Activated T-cell treated with anti-CD3 and anti-CD28 coated beads, Interleukin-2, amount 50 U/mL, for 24 hours (primary cell): ENCODE data around the gene ERICH6B.
"Not testable (repeated sequence)": the region's sequence is repeated elsewhere in the genome, so short reads cannot be mapped to it uniquely, and the experiment has no call there.

Experiments used
- DNase-seq: peaks from one replicate; pipeline ENCODE4 v3.0.0-alpha.2; 2020
- H3K27ac Mint-ChIP-seq: 2 replicates; pipeline ENCODE4 v1.8.0; 2020; ENCODE audit warnings: mild to moderate bottlenecking, mixed read lengths
- H3K27me3 Mint-ChIP-seq: 2 replicates; pipeline ENCODE4 v1.8.0; 2020; ENCODE audit warnings: mixed read lengths
- H3K36me3 Mint-ChIP-seq: 2 replicates; pipeline ENCODE4 v1.8.0; 2020; ENCODE audit warnings: low read depth, mixed read lengths
- H3K4me1 Mint-ChIP-seq: 2 replicates; pipeline ENCODE4 v1.8.0; 2020; ENCODE audit warnings: low read depth, mixed read lengths
- H3K4me3 Mint-ChIP-seq: 2 replicates; pipeline ENCODE4 v1.8.0; 2020; ENCODE audit warnings: mild to moderate bottlenecking, moderate library complexity, mixed read lengths
- H3K9me3 Mint-ChIP-seq: 2 replicates; pipeline ENCODE4 v1.8.0; 2020; ENCODE audit warnings: mixed read lengths

The ERICH6B gene

GRCh38 chr13:45615501-45616101 is at the start of gene ERICH6B:
Gene ERICH6B (minus strand): TSS chr13:45615739. CDS start chr13:45597005, 18,734 bp downstream.
- peaks cover 68% of the 10 kb centered on the region for H3K27me3 Mint-ChIP-seq

DNA sequence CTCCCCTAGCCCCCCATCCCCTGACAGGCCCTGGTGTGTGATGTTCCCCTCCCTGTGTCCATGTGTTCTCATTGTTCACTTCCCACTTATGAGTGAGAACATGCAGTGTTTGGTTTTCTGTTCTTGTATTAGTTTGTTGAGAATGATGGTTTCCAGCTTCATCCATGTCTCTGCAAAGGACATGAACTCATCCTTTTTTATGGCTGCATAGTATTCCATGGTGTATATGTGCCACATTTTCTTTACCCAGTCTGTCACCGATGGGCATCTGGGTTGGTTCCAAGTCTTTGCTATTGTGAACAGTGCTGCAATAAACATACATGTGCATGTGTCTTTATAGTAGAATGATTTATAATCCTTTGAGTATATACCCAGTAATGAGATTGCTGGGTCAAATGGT is 47.4 kb upstream of the ERICH6B start:
- not testable (repeated sequence) for H3K27ac Mint-ChIP-seq, H3K27me3 Mint-ChIP-seq, H3K4me1 Mint-ChIP-seq

More at GRCh38 chr13:45615501-45616101, at the start of gene ERICH6B:
- H3K4me1 Mint-ChIP-seq: peaks cover 4% of the 10 kb centered on the region
- no peak within 1 kb of the TSS for H3K27ac Mint-ChIP-seq
- H3K9me3 Mint-ChIP-seq: peaks cover 3% of the 10 kb centered on the region
- no peak within 1 kb of the TSS for H3K4me3 Mint-ChIP-seq
- DNase-seq: no peak
- no peaks in the 10 kb centered on the region for H3K36me3 Mint-ChIP-seq

DNA sequence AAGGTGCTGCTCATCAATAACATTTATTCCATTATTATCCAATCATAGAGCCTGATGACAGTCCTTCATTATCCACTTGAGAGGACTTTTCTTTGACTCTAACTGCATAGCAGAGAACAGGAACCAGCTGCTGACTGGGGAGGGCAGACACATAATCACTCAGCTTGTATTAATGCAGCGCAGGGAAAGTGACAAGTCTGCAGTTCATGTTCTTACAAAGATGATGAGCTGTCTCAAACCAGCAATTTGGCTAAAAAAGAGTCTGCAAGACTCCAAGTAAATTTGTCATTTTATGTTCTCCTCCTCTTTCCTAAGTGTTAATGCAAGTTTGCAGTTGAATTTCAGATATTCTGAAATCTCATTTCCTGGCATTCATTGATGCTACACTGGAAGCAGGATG is 46.6 kb upstream of the ERICH6B start:
- Mint-ChIP-seq H3K9me3 (peaks cover 2% of the 10 kb centered on the region), H3K27ac (no peak overlapping the region), H3K27me3 (no peaks in the 10 kb centered on the region), H3K4me1 (peaks cover 5% of the 10 kb centered on the region), H3K4me3 (no peak overlapping the region), H3K36me3 (no peaks in the 10 kb centered on the region)
- no peak for DNase-seq

More for the DNA sequence above, 47.4 kb upstream of the ERICH6B start:
- not testable (repeated sequence) for H3K36me3 Mint-ChIP-seq, H3K4me3 Mint-ChIP-seq, DNase-seq, H3K9me3 Mint-ChIP-seq

DNA sequence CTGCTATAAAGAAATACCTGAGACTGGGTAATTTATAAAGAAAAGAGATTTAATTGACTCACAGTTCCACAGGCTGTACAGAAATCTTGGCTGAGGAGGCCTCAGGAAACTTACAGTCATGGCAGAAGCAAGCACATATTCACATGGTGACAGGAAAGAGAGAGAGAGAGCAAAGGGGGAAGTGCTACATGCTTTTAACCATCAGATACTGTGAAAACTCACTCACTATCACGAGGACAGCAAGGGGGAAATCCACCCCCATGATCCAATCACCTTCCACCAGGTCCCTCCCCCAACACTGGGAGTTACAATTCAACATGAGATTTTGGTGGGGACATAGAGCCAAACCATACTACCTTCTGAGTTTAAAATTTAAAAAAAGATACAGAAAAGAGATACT is 44.9 kb upstream of the ERICH6B start:
- not testable (repeated sequence) for DNase-seq, H3K36me3 Mint-ChIP-seq, H3K27ac Mint-ChIP-seq

GRCh38 chr13:45659536-45659935 is 44.0 kb upstream of the ERICH6B start:
- Mint-ChIP-seq H3K4me1 (peaks cover 5% of the 10 kb centered on the region), H3K9me3 (peaks cover 2% of the 10 kb centered on the region), H3K36me3 (no peaks in the 10 kb centered on the region), H3K27me3 (no peaks in the 10 kb centered on the region), H3K4me3 (no peak overlapping the region), H3K27ac (no peak overlapping the region)
- no peak for DNase-seq

More for the DNA sequence above, 44.9 kb upstream of the ERICH6B start:
- not testable (repeated sequence) for H3K27me3 Mint-ChIP-seq, H3K9me3 Mint-ChIP-seq, H3K4me1 Mint-ChIP-seq, H3K4me3 Mint-ChIP-seq

GRCh38 chr13:45658586-45659235 is 43.2 kb upstream of the ERICH6B start:
- H3K4me3 Mint-ChIP-seq: no peak overlapping the region

DNA sequence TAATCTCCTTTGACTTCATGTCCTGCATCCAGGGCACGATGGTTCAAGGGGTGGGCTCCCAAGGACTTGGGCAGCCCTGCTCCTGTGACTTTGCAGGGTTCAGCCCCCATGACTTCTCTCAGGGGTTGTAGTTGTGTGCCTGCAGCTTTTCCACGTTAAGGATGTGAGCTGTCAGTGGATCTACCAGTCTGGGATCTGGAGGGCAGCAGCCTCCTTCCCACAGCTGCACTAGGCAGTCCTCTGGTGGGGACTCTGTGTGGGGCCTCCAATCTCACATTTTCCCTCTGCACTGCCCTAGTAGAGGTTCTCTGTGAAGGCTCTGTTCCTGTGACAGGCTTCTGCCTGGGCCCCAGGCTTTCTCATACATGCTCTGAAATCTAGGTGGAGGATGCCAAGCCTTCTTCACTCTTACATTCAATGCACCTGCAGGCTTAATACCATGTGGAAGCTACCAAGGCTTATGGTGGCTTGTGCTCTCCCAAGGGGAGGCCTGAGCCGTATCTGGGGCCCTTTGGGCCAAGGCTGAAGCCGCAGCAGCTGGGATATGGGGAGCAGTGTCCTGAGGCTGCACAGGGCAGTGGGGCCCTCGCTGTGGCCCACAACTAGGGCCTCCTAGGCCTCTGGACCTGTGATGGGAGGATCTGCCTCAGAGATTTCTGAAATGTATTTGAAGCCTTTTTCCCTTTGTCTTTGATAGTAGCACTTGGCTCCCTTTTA is 39.3 kb upstream of the ERICH6B start:
- H3K36me3 Mint-ChIP-seq: no peaks in the 10 kb centered on the region
- DNase-seq: no peak
- H3K9me3 Mint-ChIP-seq: no peaks in the 10 kb centered on the region
- no peak overlapping the region for H3K27ac Mint-ChIP-seq
- no peak overlapping the region for H3K4me3 Mint-ChIP-seq
- H3K4me1 Mint-ChIP-seq: peaks cover 2% of the 10 kb centered on the region
- no peaks in the 10 kb centered on the region for H3K27me3 Mint-ChIP-seq

More at GRCh38 chr13:45658586-45659235, 43.2 kb upstream of the ERICH6B start:
- DNase-seq: no peak
- H3K9me3 Mint-ChIP-seq: peaks cover 2% of the 10 kb centered on the region
- H3K36me3 Mint-ChIP-seq: no peaks in the 10 kb centered on the region
- H3K27me3 Mint-ChIP-seq: no peaks in the 10 kb centered on the region
- H3K4me1 Mint-ChIP-seq: peaks cover 5% of the 10 kb centered on the region
- no peak overlapping the region for H3K27ac Mint-ChIP-seq

GRCh38 chr13:45645263-45645662 is 29.7 kb upstream of the ERICH6B start:
- H3K36me3 Mint-ChIP-seq, H3K27ac Mint-ChIP-seq, H3K4me1 Mint-ChIP-seq, DNase-seq, H3K4me3 Mint-ChIP-seq: not testable (repeated sequence)
- Mint-ChIP-seq H3K9me3 (peaks cover 22% of the 10 kb centered on the region), H3K27me3 (peaks cover 26% of the 10 kb centered on the region)

GRCh38 chr13:45642159-45642558 is 26.6 kb upstream of the ERICH6B start:
- DNase-seq, H3K4me1 Mint-ChIP-seq, H3K36me3 Mint-ChIP-seq, H3K27ac Mint-ChIP-seq, H3K4me3 Mint-ChIP-seq: not testable (repeated sequence)
- H3K27me3 Mint-ChIP-seq: peaks cover 36% of the 10 kb centered on the region
- peaks cover 22% of the 10 kb centered on the region for H3K9me3 Mint-ChIP-seq

DNA sequence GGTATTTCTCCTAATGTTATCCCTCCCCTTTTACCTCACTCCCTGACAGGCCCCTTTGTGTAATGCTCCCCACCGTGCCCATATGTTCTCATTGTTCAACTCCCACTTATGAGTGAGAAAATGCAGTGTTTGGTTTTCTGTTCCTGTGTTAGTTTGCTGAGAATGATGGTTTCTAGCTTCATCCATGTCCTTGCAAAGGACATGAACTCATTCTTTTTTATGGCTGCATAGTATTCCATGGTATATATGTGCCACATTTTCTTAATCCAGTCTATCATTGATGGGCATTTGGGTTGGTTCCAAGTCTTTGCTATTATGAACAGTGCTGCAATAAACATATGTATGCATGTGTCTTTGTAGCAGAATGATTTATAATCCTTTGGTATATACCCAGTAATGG is 19.8 kb upstream of the ERICH6B start:
- H3K36me3 Mint-ChIP-seq, H3K27ac Mint-ChIP-seq, DNase-seq, H3K9me3 Mint-ChIP-seq, H3K4me1 Mint-ChIP-seq, H3K4me3 Mint-ChIP-seq: not testable (repeated sequence)
- H3K27me3 Mint-ChIP-seq: peaks cover 21% of the 10 kb centered on the region

DNA sequence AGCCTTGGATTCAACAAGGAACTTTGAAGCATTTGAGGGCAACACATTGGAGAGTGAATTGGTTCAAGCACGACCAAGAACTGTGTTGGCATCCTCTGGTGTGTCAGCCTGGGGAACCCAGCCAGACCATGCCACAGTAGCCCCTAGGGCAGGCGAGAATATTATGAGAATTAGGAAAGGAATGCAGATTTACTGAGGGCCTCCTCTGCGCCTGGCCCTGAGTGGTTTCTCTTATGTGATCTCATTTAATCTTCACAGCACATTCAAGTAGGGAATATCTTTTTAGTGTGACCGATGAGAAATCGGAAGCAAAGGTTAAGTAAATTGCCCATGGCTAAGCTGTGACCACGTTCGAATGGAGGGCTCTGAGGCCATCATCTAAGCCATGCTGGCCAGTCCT is 15.3 kb upstream of the ERICH6B start:
- Mint-ChIP-seq H3K27me3 (peaks cover 20% of the 10 kb centered on the region), H3K27ac (no peak overlapping the region), H3K4me1 (no peaks in the 10 kb centered on the region), H3K36me3 (no peaks in the 10 kb centered on the region), H3K9me3 (no peaks in the 10 kb centered on the region), H3K4me3 (no peak overlapping the region)
- DNase-seq: no peak

DNA sequence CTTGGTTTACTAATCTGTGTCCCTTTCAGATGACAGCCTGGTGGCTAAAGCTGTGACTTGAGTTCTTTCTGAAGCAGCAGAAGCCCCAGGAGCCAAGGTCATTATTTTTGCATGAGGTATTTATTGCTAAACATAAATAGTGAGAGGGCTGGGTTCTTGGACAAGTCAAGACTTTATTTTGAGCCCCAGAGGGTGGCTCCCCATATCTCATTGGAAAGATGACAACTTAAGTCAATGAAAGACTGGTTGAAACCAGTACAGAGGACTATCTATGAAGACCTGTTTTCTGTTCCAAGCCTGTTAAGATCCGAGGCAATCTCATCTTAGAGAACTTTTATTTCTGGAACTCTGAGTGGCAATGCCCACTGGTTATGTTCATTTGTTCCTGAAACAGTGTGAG is 14.4 kb upstream of the ERICH6B start:
- H3K36me3 Mint-ChIP-seq: no peaks in the 10 kb centered on the region
- no peak overlapping the region for H3K27ac Mint-ChIP-seq
- no peak for DNase-seq
- no peak overlapping the region for H3K4me3 Mint-ChIP-seq
- H3K4me1 Mint-ChIP-seq: no peaks in the 10 kb centered on the region
- H3K9me3 Mint-ChIP-seq: no peaks in the 10 kb centered on the region
- H3K27me3 Mint-ChIP-seq: peaks cover 27% of the 10 kb centered on the region

DNA sequence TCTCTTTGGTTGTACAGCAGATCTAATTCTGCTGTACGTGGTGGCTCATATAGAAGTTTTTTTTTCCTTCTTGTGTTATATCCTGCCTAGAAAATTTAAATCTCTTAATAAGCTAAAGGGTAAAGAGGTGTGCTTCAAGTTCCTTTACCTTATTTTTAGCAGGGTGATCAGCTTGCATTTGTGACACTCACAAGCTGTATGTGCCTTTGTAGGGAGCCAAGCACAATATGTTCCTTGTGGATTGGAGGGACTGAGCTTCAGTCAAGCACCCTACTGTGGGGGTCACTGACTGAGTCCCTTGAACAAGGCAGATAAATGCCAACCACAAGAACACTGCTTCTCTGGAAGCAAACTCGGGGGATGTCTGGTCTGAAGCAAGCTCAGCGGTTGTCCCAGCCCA is 12.6 kb upstream of the ERICH6B start:
- Mint-ChIP-seq H3K4me3 (no peak overlapping the region), H3K27me3 (peaks cover 37% of the 10 kb centered on the region), H3K9me3 (no peaks in the 10 kb centered on the region), H3K27ac (no peak overlapping the region), H3K4me1 (no peaks in the 10 kb centered on the region), H3K36me3 (no peaks in the 10 kb centered on the region)
- no peak for DNase-seq

DNA sequence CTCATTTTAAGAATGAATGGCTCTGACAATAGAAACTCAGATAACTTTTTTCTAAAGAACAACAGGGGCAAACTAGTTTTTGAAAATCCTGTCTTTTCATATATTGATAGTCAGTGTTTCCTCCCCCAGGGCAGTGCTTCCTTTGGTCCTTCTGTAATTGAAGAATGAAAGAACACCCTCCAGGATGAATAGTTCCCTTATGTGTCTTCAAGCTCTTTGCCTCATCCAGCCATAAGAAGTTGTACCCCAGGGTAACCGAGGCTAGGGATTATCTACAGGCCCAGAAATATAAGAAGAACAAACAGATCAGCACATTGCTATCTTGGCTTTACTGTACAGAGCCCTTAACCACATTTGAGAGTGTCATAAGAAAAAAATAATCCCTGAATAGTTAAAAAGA is 12.1 kb upstream of the ERICH6B start:
- H3K27me3 Mint-ChIP-seq: peaks cover 41% of the 10 kb centered on the region
- no peak for DNase-seq

GRCh38 chr13:45626731-45627374 is 11.3 kb upstream of the ERICH6B start:
- Mint-ChIP-seq H3K4me1 (no peaks in the 10 kb centered on the region), H3K4me3 (no peak overlapping the region), H3K27ac (no peak overlapping the region), H3K27me3 (peaks cover 44% of the 10 kb centered on the region), H3K36me3 (no peaks in the 10 kb centered on the region), H3K9me3 (no peaks in the 10 kb centered on the region)
- DNase-seq: no peak

More for the DNA sequence above, 12.1 kb upstream of the ERICH6B start:
- Mint-ChIP-seq H3K4me3 (no peak overlapping the region), H3K4me1 (no peaks in the 10 kb centered on the region), H3K9me3 (no peaks in the 10 kb centered on the region), H3K36me3 (no peaks in the 10 kb centered on the region), H3K27ac (no peak overlapping the region)
